ENCODE results near the gene CCDC142.

- TF ChIP-seq CTCF (IDR thresholded peaks at IDR 0.05) (no peak), POLR2A (IDR thresholded peaks at IDR 0.05) (peak; percentile 64 to 86)
Observed at GRCh38 chr2:74457549-74458131, 25.2 kb downstream of the CCDC142 start.

All from uterus (tissue), 2 donors.